Measurements from ENCODE around the gene MBNL1. TPM values are rescaled to one million over a fixed set of nuclear protein-coding genes. Genes with fewer than 3 reads are reported as not detected.

The MBNL1 gene
- total RNA-seq, 1 experiment from 2014 or later, result 139 TPM

GRCh38 chr3:152301745-152302181 is 33.0 kb downstream of the MBNL1 start:
- peaks cover 34% of the 10 kb centered on the region for H3K36me3 Mint-ChIP-seq (ENCODE audit: insufficient read depth, unreplicated experiment)
- TF ChIP-seq CTCF (IDR thresholded peaks at IDR 0.05; ENCODE audit: unreplicated experiment), result no peak
- intact Hi-C loops (cut with micrococcal nuclease), result no loop called here
- H3K27me3 Mint-ChIP-seq (ENCODE audit: insufficient read depth, unreplicated experiment), result no peaks in the 10 kb centered on the region
- ChIA-PET CTCF (interaction anchor here (0.6 to 1.0 kb wide), 6 partner anchors 27 to 1976 kb away, joined by 3 to 6 read pairs (median 3); no protein-coding TSS in a partner anchor), POLR2A (interaction anchor here (0.5 to 9.1 kb wide), 9 partner anchors 13 to 127 kb away, joined by 3 to 156 read pairs (median 3); partner anchors contain the start of gene MBNL1)
- DNase-seq (ENCODE audit: unreplicated experiment), result no peak
- BruUV-seq (replicated peaks), result no TSS peak
- H3K4me3 Mint-ChIP-seq (ENCODE audit: unreplicated experiment), result peak overlapping the region; percentile 36
- H3K27ac Mint-ChIP-seq (ENCODE audit: low read depth, unreplicated experiment), result no peak overlapping the region
- peaks cover 29% of the 10 kb centered on the region for H3K4me1 Mint-ChIP-seq (ENCODE audit: insufficient read depth, unreplicated experiment)
- no peaks in the 10 kb centered on the region for H3K9me3 Mint-ChIP-seq (ENCODE audit: unreplicated experiment)

GRCh38 chr3:152302521-152303021 is 33.8 kb downstream of the MBNL1 start:
- intact Hi-C loops (cut with micrococcal nuclease), result no loop called here
- H3K4me1 Mint-ChIP-seq (ENCODE audit: insufficient read depth, unreplicated experiment), result peaks cover 28% of the 10 kb centered on the region
- BruUV-seq (replicated peaks), result no TSS peak
- H3K27me3 Mint-ChIP-seq (ENCODE audit: insufficient read depth, unreplicated experiment), result no peaks in the 10 kb centered on the region
- TF ChIP-seq CTCF (IDR thresholded peaks at IDR 0.05; ENCODE audit: unreplicated experiment), result no peak
- peak overlapping the region; percentile 63 for H3K4me3 Mint-ChIP-seq (ENCODE audit: unreplicated experiment)
- peaks cover 34% of the 10 kb centered on the region for H3K36me3 Mint-ChIP-seq (ENCODE audit: insufficient read depth, unreplicated experiment)
- peak overlapping the region; percentile 58 for H3K27ac Mint-ChIP-seq (ENCODE audit: low read depth, unreplicated experiment)
- peak; percentile 50 for DNase-seq (ENCODE audit: unreplicated experiment)
- ChIA-PET POLR2A (interaction anchor here (0.6 to 9.1 kb wide), 11 partner anchors 14 to 127 kb away, joined by 3 to 156 read pairs (median 3); partner anchors contain the start of gene MBNL1), CTCF (interaction anchor here (0.7 to 1.0 kb wide), 2 partner anchors 26 to 187 kb away, joined by 3 read pairs; no protein-coding TSS in a partner anchor)
- H3K9me3 Mint-ChIP-seq (ENCODE audit: unreplicated experiment), result no peaks in the 10 kb centered on the region

- POLR2A ChIA-PET, result interaction anchor here (0.6 to 9.1 kb wide), 4 partner anchors 12 to 35 kb away, joined by 3 to 156 read pairs (median 4); partner anchors contain the start of gene MBNL1
- H3K4me1 Mint-ChIP-seq (ENCODE audit: insufficient read depth, unreplicated experiment), result peaks cover 26% of the 10 kb centered on the region
- BruUV-seq (replicated peaks), result no TSS peak
- H3K36me3 Mint-ChIP-seq (ENCODE audit: insufficient read depth, unreplicated experiment), result peaks cover 32% of the 10 kb centered on the region
- H3K9me3 Mint-ChIP-seq (ENCODE audit: unreplicated experiment), result no peaks in the 10 kb centered on the region
- H3K4me3 Mint-ChIP-seq (ENCODE audit: unreplicated experiment), result no peak overlapping the region
- intact Hi-C loops (cut with micrococcal nuclease), result no loop called here
- no peak for DNase-seq (ENCODE audit: unreplicated experiment)
- H3K27me3 Mint-ChIP-seq (ENCODE audit: insufficient read depth, unreplicated experiment), result no peaks in the 10 kb centered on the region
- CTCF ChIA-PET, result no interaction called here
- TF ChIP-seq CTCF (IDR thresholded peaks at IDR 0.05; ENCODE audit: unreplicated experiment), result no peak
- no peak overlapping the region for H3K27ac Mint-ChIP-seq (ENCODE audit: low read depth, unreplicated experiment)
Measured at GRCh38 chr3:152304160-152304559, 35.4 kb downstream of the MBNL1 start.

- no peak for DNase-seq (ENCODE audit: unreplicated experiment)
- Mint-ChIP-seq H3K9me3 (ENCODE audit: unreplicated experiment) (no peaks in the 10 kb centered on the region), H3K4me1 (ENCODE audit: insufficient read depth, unreplicated experiment) (peaks cover 25% of the 10 kb centered on the region), H3K27ac (ENCODE audit: low read depth, unreplicated experiment) (no peak overlapping the region), H3K36me3 (ENCODE audit: insufficient read depth, unreplicated experiment) (peaks cover 23% of the 10 kb centered on the region), H3K4me3 (ENCODE audit: unreplicated experiment) (no peak overlapping the region), H3K27me3 (ENCODE audit: insufficient read depth, unreplicated experiment) (no peaks in the 10 kb centered on the region)
- ChIA-PET CTCF (interaction anchor here (1.0 to 1.8 kb wide), 3 partner anchors 12 to 233 kb away, joined by 3 to 8 read pairs (median 3); no protein-coding TSS in a partner anchor), POLR2A (interaction anchor here (0.7 to 2.1 kb wide), 7 partner anchors 11 to 78 kb away, joined by 3 to 8 read pairs (median 3); no protein-coding TSS in a partner anchor)
- TF ChIP-seq CTCF (IDR thresholded peaks at IDR 0.05; ENCODE audit: unreplicated experiment), result no peak
- BruUV-seq (replicated peaks), result no TSS peak
- intact Hi-C loops (cut with micrococcal nuclease), result no loop called here
Measured at GRCh38 chr3:152305075-152305474, 36.3 kb downstream of the MBNL1 start.

All from MCF 10A (cell line).